ENCODE data around the gene ARF6. TPM values are rescaled to one million over a fixed set of nuclear protein-coding genes. Genes with fewer than 3 reads are reported as not detected.

The ARF6 gene
- total RNA-seq, 4 donors from 2014 or later: 41.5 to 66.4 (median 51.7) TPM

DNA sequence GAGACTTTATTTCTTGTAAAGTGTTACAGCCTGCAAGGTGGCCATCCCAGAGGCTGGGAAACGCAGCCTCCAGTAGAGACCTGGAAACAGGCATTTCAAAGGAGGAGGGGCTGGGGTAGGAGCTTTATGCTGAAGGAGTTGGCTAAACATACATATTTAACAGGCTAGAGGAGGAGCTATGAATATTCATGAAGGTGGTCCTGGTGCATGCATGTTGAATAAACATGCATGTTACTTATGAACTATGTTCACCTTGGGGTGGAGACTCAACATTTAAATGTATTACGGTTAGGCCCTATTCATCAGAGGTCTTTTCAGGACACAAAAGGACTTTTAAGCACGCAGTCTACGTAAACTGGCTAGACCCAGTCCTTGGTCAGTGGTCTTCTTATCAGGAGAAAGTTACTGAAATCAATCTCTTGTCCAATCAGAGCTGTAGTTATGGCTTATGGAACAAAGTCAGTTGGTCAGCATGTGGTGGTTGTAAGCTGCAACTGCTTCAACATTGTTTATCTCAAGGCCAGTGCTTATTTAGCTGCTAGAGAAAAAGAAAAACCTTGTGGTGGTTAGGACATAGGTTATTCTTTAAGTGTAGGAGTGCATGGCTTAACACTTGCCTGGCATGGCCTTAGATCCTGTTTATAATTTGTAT, 11.4 kb upstream of the ARF6 start:
- intact Hi-C loops (cut with DNase I): no loop called here
- peaks cover 0 to 5% (median 0%) of the 10 kb centered on the region in 4 donors for H3K4me1 ChIP-seq
- H3K27ac ChIP-seq (replicated peaks in 1 of 4): no peak overlapping the region
- H3K27me3 ChIP-seq: no peaks in the 10 kb centered on the region
- 92% methylated on average over 4 of the region's 4 CpGs for WGBS
- H3K4me3 ChIP-seq: no peak overlapping the region
- no peak for DNase-seq (ENCODE audit: extremely low spot score)
- no peaks in the 10 kb centered on the region for H3K9me3 ChIP-seq
- no peaks in the 10 kb centered on the region for H3K36me3 ChIP-seq
- TF ChIP-seq, protein P1, sequence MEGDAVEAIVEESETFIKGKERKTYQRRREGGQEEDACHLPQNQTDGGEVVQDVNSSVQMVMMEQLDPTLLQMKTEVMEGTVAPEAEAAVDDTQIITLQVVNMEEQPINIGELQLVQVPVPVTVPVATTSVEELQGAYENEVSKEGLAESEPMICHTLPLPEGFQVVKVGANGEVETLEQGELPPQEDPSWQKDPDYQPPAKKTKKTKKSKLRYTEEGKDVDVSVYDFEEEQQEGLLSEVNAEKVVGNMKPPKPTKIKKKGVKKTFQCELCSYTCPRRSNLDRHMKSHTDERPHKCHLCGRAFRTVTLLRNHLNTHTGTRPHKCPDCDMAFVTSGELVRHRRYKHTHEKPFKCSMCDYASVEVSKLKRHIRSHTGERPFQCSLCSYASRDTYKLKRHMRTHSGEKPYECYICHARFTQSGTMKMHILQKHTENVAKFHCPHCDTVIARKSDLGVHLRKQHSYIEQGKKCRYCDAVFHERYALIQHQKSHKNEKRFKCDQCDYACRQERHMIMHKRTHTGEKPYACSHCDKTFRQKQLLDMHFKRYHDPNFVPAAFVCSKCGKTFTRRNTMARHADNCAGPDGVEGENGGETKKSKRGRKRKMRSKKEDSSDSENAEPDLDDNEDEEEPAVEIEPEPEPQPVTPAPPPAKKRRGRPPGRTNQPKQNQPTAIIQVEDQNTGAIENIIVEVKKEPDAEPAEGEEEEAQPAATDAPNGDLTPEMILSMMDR (IDR thresholded peaks at IDR 0.05): no peak
- TF ChIP-seq POLR2A (IDR thresholded peaks at IDR 0.05; ENCODE audit: low read depth) (no peak), EP300 (IDR thresholded peaks at IDR 0.05) (no peak), POLR2AphosphoS5 (IDR thresholded peaks at IDR 0.05) (no peak)

DNA sequence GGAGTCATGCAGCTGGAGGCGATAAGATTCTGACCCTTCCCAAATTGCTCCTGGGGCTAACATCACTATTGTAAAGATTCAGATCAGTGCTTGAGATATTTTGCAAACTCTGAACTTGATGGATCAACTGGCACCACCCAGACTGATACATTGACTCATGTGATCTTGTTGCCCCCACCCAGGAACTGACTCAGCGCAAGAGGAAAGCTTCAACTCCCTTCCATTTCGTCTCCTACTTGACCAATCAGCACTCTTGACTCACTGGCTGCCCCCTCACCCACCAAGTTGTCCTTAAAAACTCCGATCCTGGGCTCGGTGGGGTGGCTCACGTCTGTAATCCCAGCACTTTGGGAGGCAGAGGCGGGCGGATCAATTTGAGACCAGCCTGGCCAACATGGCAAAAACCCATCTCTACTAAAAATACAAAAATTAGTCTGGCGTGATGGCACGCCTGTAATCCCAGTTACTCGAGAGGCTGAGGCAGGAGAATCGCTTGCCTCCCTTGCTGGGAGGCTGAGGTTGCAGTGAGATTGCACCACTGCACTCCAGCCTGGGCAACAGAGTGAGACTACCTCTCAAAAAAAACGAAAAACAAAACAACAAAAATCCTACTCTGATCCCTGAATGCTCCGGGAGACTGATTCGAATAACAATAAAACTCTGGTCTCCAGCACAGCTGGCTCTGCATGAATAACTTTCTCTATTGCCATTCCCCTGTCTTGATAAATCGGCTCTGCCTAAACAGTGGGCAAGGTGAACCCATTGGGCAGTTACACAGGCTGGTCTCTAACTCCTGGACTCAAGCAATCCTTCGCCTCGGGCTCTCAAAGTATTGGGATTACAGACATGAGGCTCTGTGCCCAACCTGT, 9.8 kb upstream of the ARF6 start:
- no peak overlapping the region for H3K27ac ChIP-seq (replicated peaks in 1 of 4)
- peaks cover 0 to 5% (median 0%) of the 10 kb centered on the region in 4 donors for H3K4me1 ChIP-seq
- 94% methylated on average over 18 of the region's 18 CpGs for WGBS
- intact Hi-C loops (cut with DNase I): no loop called here
- DNase-seq (ENCODE audit: extremely low spot score): no peak
- H3K36me3 ChIP-seq: no peaks in the 10 kb centered on the region
- H3K4me3 ChIP-seq: no peak overlapping the region
- no peaks in the 10 kb centered on the region for H3K27me3 ChIP-seq
- TF ChIP-seq POLR2A (IDR thresholded peaks at IDR 0.05; ENCODE audit: low read depth) (no peak), POLR2AphosphoS5 (IDR thresholded peaks at IDR 0.05) (no peak), EP300 (IDR thresholded peaks at IDR 0.05) (no peak)
- TF ChIP-seq, protein P1 (IDR thresholded peaks at IDR 0.05): no peak
- H3K9me3 ChIP-seq: no peaks in the 10 kb centered on the region

DNA sequence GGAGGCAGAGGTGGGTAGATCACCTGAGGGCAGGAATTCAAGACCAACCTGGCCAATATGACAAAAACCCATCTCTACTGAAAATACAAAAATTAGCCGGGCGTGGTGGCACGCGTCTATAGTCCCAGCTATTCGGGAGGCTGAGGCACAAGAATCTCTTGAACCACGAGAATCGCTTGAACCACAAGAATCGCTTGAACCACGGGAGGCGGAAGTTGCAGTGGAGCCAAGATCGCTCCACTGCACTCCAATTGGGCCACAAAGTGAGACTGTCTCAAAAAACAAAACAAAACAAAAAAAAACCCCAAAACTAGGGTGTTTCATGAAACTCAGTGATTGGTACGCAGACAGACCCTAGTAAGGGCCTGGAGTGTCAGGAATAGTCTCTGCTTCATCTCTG, 6.4 kb upstream of the ARF6 start:
- WGBS: 97% methylated on average over 12 of the region's 12 CpGs
- TF ChIP-seq, protein P1 (IDR thresholded peaks at IDR 0.05): no peak
- TF ChIP-seq POLR2AphosphoS5 (IDR thresholded peaks at IDR 0.05): no peak
- Histone ChIP-seq H3K4me1 (peaks cover 0 to 1% (median under 1%) of the 10 kb centered on the region in 4 donors), H3K9me3 (no peaks in the 10 kb centered on the region), H3K4me3 (no peak overlapping the region), H3K27ac (replicated peaks in 1 of 4) (no peak overlapping the region), H3K27me3 (no peaks in the 10 kb centered on the region), H3K36me3 (no peaks in the 10 kb centered on the region)
- DNase-seq (ENCODE audit: extremely low spot score): no peak
- intact Hi-C loops (cut with DNase I): no loop called here

DNA sequence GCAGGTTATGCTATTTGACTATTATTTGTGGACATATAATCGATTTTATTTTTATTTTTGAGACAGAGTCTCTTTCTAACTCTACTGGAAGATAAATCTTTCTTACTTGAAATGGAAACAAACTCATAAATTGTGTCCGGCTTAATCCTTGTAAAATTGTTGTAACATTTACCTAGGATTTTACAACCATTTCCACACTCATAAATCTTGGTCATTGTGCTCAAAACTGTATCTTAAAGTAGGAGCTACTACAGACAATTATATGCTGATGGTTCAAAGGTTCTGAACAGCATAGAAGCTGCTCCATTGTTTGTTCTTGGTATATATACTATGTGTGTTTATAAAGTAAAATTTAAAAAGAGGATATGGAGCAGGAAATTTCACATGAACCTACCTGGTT, 4.6 kb upstream of the ARF6 start:
- intact Hi-C loops (cut with DNase I): no loop called here

More for the DNA sequence above, 4.6 kb upstream of the ARF6 start:
- WGBS: 85% methylated on average over 2 of the region's 2 CpGs
- no peaks in the 10 kb centered on the region for H3K27me3 ChIP-seq
- DNase-seq (ENCODE audit: extremely low spot score): no peak
- no peaks in the 10 kb centered on the region for H3K36me3 ChIP-seq
- H3K4me3 ChIP-seq: no peak overlapping the region
- no peaks in the 10 kb centered on the region for H3K9me3 ChIP-seq
- TF ChIP-seq, protein P1 (IDR thresholded peaks at IDR 0.05): no peak
- TF ChIP-seq EP300 (IDR thresholded peaks at IDR 0.05) (no peak), POLR2AphosphoS5 (IDR thresholded peaks at IDR 0.05) (no peak), POLR2A (IDR thresholded peaks at IDR 0.05; ENCODE audit: low read depth) (no peak)
- H3K4me1 ChIP-seq: peaks cover 5 to 8% (median 7%) of the 10 kb centered on the region in 4 donors
- no peak overlapping the region for H3K27ac ChIP-seq (replicated peaks in 1 of 4)
